Activated naive CD4-positive, alpha-beta T cell treated with anti-CD3 and anti-CD28 coated beads, Interleukin-2, amount 50 U/mL, for 24 hours (primary cell): ENCODE measurements around the gene TAF8.
"Not testable (repeated sequence)": the region's sequence is repeated elsewhere in the genome, so short reads cannot be mapped to it uniquely, and the experiment has no call there.

Experiments
- H3K27ac Mint-ChIP-seq: one replicate; pipeline ENCODE4 v1.8.0; 2021; ENCODE audit warnings: mild to moderate bottlenecking, mixed read lengths
- H3K27me3 Mint-ChIP-seq: one replicate; pipeline ENCODE4 v1.8.0; 2021; ENCODE audit warnings: mixed read lengths
- H3K36me3 Mint-ChIP-seq: one replicate; pipeline ENCODE4 v1.8.0; 2021; ENCODE audit warnings: mixed read lengths
- H3K4me1 Mint-ChIP-seq: one replicate; pipeline ENCODE4 v1.8.0; 2021; ENCODE audit warnings: mixed read lengths
- H3K4me3 Mint-ChIP-seq: one replicate; pipeline ENCODE4 v1.8.0; 2021; ENCODE audit warnings: mild to moderate bottlenecking, mixed read lengths
- H3K9me3 Mint-ChIP-seq: one replicate; pipeline ENCODE4 v1.8.0; 2021; ENCODE audit warnings: mixed read lengths

Gene TAF8, protein sequence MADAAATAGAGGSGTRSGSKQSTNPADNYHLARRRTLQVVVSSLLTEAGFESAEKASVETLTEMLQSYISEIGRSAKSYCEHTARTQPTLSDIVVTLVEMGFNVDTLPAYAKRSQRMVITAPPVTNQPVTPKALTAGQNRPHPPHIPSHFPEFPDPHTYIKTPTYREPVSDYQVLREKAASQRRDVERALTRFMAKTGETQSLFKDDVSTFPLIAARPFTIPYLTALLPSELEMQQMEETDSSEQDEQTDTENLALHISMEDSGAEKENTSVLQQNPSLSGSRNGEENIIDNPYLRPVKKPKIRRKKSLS

GRCh38 chr6:42050297-42051267, at the start of gene TAF8:
TAF8 (plus strand) TSS chr6:42050524; CDS start chr6:42050542, 18 bp downstream.
- no peaks in the 10 kb centered on the region for H3K27me3 Mint-ChIP-seq
- peak within 1 kb of the TSS; percentile 97 for H3K4me3 Mint-ChIP-seq
- peaks cover 71% of the 10 kb centered on the region for H3K4me1 Mint-ChIP-seq
- peak within 1 kb of the TSS; percentile 98 for H3K27ac Mint-ChIP-seq
- peaks cover 5% of the 10 kb centered on the region for H3K36me3 Mint-ChIP-seq
- no peaks in the 10 kb centered on the region for H3K9me3 Mint-ChIP-seq

DNA sequence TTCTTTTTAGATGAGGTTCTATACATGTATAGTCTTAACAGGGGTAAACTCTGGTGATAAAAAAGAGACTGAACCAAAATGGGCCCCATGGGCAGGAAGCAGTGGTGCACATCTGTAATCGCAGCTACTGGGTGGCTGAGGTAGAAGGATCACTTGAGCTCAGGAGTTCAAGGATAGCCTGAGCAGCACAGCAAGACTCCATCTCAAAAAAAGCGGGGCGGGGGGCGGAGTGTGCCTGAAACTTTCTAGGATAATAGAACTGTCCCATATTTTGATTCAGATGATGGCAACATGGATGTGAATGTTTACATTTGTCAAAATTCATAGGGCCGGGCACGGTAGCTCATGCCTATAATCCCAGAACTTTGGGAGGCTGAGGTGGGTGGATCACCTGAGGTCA, 48.8 kb upstream of the TAF8 start:
- H3K27ac Mint-ChIP-seq = peak overlapping the region; percentile 78
- H3K36me3 Mint-ChIP-seq = peaks cover 11% of the 10 kb centered on the region
- no peaks in the 10 kb centered on the region for H3K9me3 Mint-ChIP-seq
- no peak overlapping the region for H3K4me3 Mint-ChIP-seq
- no peaks in the 10 kb centered on the region for H3K27me3 Mint-ChIP-seq
- peaks cover 40% of the 10 kb centered on the region for H3K4me1 Mint-ChIP-seq

DNA sequence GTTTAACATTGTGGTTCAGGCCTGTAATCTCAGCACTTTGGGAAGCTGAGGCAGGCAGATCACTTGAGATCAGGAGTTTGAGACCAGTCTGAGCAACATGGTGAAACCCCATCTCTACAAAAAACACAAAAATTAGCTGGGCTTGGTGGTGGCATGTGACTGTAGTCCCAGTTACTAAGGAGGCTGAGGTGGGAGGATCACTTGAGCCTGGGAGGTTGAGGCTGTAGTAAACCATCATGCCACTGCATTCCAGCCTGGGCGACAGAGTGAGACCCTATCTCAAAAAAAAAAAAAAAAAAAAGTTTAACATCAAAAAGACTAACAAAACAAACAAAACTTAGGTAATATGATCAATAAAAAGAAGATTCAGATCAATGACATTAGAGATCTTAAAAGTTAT, 46.7 kb upstream of the TAF8 start:
- H3K36me3 Mint-ChIP-seq = peaks cover 10% of the 10 kb centered on the region

DNA sequence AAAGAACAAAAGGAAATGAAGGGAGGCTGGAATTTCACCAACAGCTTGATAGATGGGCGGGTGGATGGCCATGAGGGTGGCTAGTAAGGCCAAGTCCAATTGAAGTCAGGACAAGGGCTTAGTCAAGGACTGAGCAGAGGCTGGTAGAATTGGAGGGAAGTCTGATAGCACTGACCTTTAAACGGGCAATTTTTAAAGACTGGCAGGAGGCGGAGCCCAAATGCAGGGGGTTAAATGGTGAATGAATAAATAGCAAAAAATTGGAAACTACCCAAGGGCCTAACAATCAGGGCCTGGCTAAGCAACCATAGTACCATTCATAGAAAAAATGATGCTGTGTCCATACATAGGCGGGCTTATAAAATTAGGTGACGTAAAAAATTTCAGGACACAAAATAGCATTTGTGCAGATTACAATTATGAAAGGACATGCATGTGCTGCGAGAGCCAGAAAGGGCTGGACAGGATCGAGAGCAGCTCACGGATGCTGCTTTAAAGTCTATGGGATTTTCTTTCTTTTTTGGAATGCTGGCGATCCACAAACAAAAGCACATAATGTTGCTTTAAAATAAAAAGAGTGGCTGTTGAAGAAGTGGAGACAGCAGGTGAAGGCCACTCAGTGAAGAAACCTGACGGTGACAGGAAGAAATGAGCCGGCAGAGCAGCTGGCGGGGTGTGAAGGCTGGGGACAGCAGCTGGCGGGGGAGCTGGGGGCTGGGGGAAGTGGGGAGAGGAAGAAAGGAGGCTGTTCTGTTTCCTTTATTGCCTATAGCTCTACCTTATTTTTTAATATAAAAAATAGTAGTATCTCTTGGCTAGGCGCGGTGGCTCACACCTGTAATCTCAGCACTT, 42.8 kb upstream of the TAF8 start:
- peaks cover 6% of the 10 kb centered on the region for H3K36me3 Mint-ChIP-seq
- H3K27ac Mint-ChIP-seq = peak overlapping the region; percentile 100
- H3K9me3 Mint-ChIP-seq = no peaks in the 10 kb centered on the region
- H3K4me3 Mint-ChIP-seq = peak overlapping the region; percentile 85
- peaks cover 63% of the 10 kb centered on the region for H3K4me1 Mint-ChIP-seq
- H3K27me3 Mint-ChIP-seq = no peaks in the 10 kb centered on the region

More for the DNA sequence above, 46.7 kb upstream of the TAF8 start:
- not testable (repeated sequence) for H3K27me3 Mint-ChIP-seq, H3K9me3 Mint-ChIP-seq, H3K4me3 Mint-ChIP-seq
- Mint-ChIP-seq H3K4me1 (peaks cover 46% of the 10 kb centered on the region), H3K27ac (peak overlapping the region; percentile 91)

- not testable (repeated sequence) for H3K27me3 Mint-ChIP-seq
Observed at GRCh38 chr6:42008138-42008528, 42.2 kb upstream of the TAF8 start.

GRCh38 chr6:42009844-42010184, 40.5 kb upstream of the TAF8 start:
- peak overlapping the region; percentile 70 for H3K4me3 Mint-ChIP-seq
- peaks cover 82% of the 10 kb centered on the region for H3K4me1 Mint-ChIP-seq
- H3K27me3 Mint-ChIP-seq = no peaks in the 10 kb centered on the region
- no peaks in the 10 kb centered on the region for H3K9me3 Mint-ChIP-seq
- H3K27ac Mint-ChIP-seq = peak overlapping the region; percentile 100
- peaks cover 17% of the 10 kb centered on the region for H3K36me3 Mint-ChIP-seq

More at GRCh38 chr6:42008138-42008528, 42.2 kb upstream of the TAF8 start:
- Mint-ChIP-seq H3K27ac (peak overlapping the region; percentile 100), H3K4me3 (peak overlapping the region; percentile 85), H3K4me1 (peaks cover 69% of the 10 kb centered on the region)
- not testable (repeated sequence) for H3K9me3 Mint-ChIP-seq, H3K36me3 Mint-ChIP-seq

DNA sequence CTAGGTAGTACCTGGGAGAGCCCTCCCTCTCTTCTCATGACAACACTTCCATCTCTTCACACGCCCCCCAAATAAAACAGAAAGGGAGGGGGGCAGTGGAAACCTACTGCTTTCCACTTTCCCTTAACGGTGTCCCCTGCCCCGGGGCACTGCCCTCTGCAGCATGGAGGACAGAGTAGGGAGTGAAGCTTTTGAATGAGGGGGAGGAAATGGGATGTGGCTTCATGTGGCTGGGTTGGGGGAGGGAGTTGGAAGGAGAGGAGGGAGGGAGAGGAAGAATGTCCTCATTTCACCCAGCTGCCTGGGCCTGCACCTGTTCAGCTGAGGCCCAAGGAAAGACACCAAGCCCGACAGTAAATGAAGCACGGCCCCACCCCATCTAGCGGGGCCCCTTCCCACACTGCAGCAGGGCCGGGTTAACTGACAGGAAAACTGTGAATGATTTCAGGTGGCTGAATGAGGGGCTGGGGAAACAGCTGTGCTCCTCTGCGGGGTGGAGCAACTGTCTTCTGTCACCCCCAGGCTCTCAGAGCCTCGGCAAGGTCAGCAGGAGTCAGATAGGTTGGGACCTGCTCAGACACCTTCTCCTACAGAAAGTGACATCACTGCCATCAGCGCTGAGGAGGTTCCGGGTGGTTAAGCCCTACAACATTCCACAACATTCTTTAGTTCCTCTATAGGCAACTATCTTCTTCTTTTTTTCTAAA, 40.0 kb upstream of the TAF8 start:
- Mint-ChIP-seq H3K4me1 (peaks cover 82% of the 10 kb centered on the region), H3K27me3 (no peaks in the 10 kb centered on the region), H3K9me3 (no peaks in the 10 kb centered on the region), H3K36me3 (peaks cover 18% of the 10 kb centered on the region), H3K4me3 (peak overlapping the region; percentile 70), H3K27ac (peak overlapping the region; percentile 91)

GRCh38 chr6:42010909-42011308, 39.4 kb upstream of the TAF8 start:
- Mint-ChIP-seq H3K27ac (peak overlapping the region; percentile 91), H3K27me3 (no peaks in the 10 kb centered on the region), H3K9me3 (no peaks in the 10 kb centered on the region), H3K36me3 (peaks cover 18% of the 10 kb centered on the region), H3K4me1 (peaks cover 82% of the 10 kb centered on the region), H3K4me3 (peak overlapping the region; percentile 70)

- peak overlapping the region; percentile 83 for H3K27ac Mint-ChIP-seq
- H3K4me3 Mint-ChIP-seq = peak overlapping the region; percentile 16
- H3K9me3 Mint-ChIP-seq = no peaks in the 10 kb centered on the region
- H3K36me3 Mint-ChIP-seq = peaks cover 16% of the 10 kb centered on the region
- peaks cover 82% of the 10 kb centered on the region for H3K4me1 Mint-ChIP-seq
- H3K27me3 Mint-ChIP-seq = no peaks in the 10 kb centered on the region
Observed at GRCh38 chr6:42012501-42013133, 37.7 kb upstream of the TAF8 start.

DNA sequence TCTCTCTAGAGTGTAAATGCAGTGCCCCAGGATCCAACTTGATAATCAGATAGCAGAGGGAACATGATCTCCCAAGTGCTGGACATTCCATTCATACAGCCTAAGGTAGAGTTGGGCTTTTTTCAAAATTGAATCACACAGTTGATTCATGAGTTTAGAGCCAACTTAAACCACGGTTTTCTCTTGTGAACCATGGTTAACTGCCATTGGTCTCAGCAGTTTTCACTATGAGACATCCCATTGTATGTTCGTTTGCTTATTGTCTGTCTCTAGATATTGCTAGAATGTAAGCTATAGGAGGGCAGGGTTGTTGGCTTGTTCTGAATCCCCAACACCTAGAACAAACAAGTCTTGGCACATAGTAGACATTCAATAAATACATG, 37.2 kb upstream of the TAF8 start:
- H3K4me3 Mint-ChIP-seq = peak overlapping the region; percentile 16

GRCh38 chr6:42017021-42017643, 33.2 kb upstream of the TAF8 start:
- H3K4me3 Mint-ChIP-seq = no peak overlapping the region
- peak overlapping the region; percentile 91 for H3K27ac Mint-ChIP-seq
- no peaks in the 10 kb centered on the region for H3K9me3 Mint-ChIP-seq
- no peaks in the 10 kb centered on the region for H3K27me3 Mint-ChIP-seq
- H3K4me1 Mint-ChIP-seq = peaks cover 67% of the 10 kb centered on the region
- peaks cover 17% of the 10 kb centered on the region for H3K36me3 Mint-ChIP-seq

More for the DNA sequence above, 37.2 kb upstream of the TAF8 start:
- H3K9me3 Mint-ChIP-seq = no peaks in the 10 kb centered on the region
- H3K4me1 Mint-ChIP-seq = peaks cover 79% of the 10 kb centered on the region
- no peaks in the 10 kb centered on the region for H3K27me3 Mint-ChIP-seq
- H3K36me3 Mint-ChIP-seq = peaks cover 16% of the 10 kb centered on the region
- H3K27ac Mint-ChIP-seq = peak overlapping the region; percentile 83

DNA sequence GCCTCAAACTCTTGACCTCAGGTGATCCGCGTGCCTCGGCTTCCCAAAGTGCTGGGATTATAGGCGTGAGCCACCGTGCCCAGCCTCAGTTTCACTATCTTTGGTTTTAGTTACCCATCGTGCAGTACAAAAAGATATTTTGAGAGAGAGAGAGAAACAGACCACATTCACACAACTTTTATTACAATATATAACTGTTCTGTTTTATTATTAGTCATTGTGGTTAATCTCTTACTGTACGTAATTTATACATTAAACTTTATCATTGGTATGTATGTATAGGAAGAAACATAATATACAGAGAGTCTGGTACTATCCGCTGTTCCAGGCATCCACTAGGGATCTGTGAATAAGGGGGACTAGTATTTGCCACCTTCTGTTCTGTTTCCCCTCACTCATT, 29.4 kb upstream of the TAF8 start:
- Mint-ChIP-seq H3K27me3 (no peaks in the 10 kb centered on the region), H3K27ac (peak overlapping the region; percentile 99), H3K9me3 (no peaks in the 10 kb centered on the region), H3K4me3 (peak overlapping the region; percentile 73), H3K36me3 (peaks cover 12% of the 10 kb centered on the region), H3K4me1 (peaks cover 80% of the 10 kb centered on the region)

DNA sequence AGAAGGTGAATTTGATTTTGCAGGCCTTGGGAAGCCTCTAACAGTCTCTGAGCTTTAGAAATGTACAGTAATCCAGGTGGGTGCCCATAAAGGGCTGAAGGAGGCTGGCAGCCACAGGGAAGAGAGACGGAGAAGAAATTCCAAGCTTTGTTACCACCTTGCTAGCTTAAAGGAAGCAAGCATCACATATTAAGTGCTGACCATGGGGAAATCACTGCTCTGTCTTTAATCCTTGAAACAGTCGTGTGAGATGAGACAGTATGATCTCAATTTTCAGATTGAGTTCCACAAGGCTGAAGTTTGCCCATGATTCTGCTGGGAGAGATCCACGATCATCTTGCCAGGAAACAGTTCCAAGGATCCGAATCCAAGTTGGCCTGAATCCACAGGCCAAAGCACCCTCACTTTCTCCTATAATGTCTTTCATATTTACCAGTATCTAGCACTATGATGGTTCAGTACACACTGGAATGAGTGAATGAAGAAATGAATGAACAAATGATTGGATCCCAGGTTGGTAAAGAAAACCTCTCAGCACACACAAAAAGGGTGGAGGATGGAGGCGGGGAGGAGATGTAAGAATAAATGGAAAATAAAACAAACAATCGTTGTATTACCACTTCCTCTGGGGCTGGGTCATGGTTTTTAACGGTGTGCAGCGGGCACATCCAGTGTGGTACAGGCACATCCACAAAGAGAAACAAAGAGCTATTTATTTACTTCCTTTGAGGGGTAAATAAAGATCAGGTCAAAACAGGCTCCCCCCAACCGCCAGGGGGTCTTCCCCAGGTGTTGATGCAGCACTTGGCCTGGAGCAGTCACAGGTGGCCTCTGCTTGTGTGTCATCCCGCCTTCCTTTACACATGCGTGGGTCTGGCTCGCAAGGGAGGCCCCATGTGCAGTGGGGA, 28.2 kb upstream of the TAF8 start:
- H3K4me1 Mint-ChIP-seq = peaks cover 81% of the 10 kb centered on the region
- no peaks in the 10 kb centered on the region for H3K27me3 Mint-ChIP-seq
- peak overlapping the region; percentile 80 for H3K4me3 Mint-ChIP-seq
- no peaks in the 10 kb centered on the region for H3K9me3 Mint-ChIP-seq
- peak overlapping the region; percentile 99 for H3K27ac Mint-ChIP-seq
- peaks cover 17% of the 10 kb centered on the region for H3K36me3 Mint-ChIP-seq
